Stimulated activated CD8-positive, alpha-beta memory T cell treated with anti-CD3 and anti-CD28 coated beads, Interleukin-15, amount 100 ng/mL, for 1 hour (primary cell): ENCODE measurements around the gene SNED1.

ENCODE experiments used
- DNase-seq: peaks from one replicate; pipeline ENCODE4 v3.0.0-alpha.2; 2020; ENCODE audit warnings: low read depth

Gene SNED1

DNA sequence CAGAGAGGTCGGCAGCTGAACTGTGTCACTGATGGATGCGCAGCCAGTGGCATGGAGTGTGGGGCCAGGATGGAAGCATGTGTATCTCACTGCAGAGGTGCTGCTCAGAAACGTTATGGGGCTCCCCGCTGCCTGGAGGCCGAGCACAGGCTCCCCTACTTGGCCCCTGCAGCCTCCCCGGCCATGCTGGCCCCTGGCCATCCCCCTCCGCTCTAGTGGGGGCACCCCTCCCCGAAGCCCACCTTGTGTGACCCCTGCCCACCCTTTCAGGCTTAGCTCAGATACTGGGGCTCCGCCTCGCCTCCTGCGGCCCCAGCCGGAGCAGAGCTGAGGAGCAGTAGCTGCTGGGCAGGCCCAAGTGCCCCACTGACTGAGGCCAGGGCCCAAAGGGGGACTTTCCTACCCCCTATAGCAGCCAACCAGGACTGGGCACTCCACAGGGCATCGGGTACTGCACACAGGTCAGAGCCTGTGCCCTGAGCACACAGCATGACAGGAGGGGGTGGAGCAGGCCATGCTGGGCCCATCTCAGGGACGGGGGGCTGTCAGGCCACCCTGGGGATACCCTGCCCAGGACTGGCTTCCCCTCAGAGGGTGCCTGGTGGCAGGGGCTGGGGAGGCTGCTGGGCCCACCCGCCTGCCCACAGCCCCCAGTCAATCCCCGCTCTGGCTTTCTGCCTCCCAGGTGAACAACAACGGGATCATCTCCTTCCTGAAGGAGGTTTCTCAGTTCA lies 31.3 kb downstream of the SNED1 start:
- no peak for DNase-seq

DNA sequence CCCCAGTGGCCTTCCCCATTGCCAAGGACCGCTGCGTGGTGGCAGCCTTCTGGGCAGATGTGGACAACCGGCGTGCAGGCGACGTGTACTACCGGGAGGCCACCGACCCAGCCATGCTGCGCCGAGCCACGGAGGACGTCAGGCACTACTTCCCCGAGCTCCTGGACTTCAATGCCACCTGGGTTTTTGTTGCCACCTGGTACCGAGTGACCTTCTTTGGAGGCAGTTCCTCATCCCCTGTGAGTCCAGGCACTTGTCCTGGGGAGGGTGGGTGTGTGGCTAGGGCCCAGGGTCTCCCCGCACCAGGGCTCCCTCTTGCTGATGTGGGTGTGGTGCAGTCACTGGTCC lies 31.9 kb downstream of the SNED1 start:
- no peak for DNase-seq

DNA sequence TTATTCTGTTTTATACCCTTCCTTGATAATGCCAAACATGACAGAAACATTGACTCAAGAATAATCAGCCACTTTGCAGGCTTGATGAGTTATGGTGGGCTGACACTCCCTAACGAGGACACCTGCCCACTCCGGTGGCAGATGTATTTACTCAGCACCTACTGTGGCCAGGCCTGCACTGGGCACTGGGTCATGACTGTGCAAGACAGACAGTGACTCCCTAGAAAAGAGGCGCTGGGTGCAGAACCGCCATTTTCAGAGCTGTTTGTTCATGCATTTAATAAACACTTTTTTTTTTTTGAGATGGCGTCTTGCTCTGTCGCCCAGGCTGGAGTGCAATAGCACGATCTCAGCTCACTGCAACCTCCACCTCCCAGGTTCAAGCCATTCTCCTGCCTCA lies 32.5 kb downstream of the SNED1 start:
- no peak for DNase-seq

- no peak for DNase-seq
Observed at GRCh38 chr2:241031436-241032165, 33.2 kb downstream of the SNED1 start.

DNA sequence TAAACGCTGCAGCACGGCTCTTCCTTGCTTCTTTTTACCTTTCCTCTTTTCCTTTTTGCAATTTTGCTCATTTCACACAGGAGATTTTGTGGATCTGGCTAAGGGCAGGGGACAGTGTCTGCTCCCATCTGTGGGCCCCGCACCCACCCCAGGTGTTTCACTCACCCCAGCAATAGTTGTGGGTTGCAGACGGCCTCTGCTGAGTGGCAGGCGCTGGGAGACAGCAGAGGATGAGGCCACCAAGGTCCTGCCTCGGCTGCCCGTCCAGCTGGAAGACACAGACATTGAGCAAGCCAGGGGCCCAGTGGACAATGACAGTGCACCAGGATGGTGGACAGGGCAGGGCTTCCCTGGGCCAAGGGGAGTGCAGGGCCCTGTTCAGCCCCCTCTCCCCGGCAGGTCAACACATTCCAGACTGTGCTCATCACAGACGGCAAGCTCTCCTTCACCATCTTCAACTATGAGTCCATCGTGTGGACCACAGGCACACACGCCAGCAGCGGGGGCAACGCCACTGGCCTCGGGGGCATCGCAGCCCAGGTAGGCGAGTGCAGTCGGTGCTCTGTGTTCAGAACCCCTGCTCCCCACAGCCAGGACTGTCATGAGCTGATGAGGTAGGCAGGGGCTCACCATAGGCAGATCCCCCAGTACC lies 35.0 kb downstream of the SNED1 start:
- DNase-seq = no peak

GRCh38 chr2:241033994-241034393 lies 35.6 kb downstream of the SNED1 start:
- DNase-seq = no peak

DNA sequence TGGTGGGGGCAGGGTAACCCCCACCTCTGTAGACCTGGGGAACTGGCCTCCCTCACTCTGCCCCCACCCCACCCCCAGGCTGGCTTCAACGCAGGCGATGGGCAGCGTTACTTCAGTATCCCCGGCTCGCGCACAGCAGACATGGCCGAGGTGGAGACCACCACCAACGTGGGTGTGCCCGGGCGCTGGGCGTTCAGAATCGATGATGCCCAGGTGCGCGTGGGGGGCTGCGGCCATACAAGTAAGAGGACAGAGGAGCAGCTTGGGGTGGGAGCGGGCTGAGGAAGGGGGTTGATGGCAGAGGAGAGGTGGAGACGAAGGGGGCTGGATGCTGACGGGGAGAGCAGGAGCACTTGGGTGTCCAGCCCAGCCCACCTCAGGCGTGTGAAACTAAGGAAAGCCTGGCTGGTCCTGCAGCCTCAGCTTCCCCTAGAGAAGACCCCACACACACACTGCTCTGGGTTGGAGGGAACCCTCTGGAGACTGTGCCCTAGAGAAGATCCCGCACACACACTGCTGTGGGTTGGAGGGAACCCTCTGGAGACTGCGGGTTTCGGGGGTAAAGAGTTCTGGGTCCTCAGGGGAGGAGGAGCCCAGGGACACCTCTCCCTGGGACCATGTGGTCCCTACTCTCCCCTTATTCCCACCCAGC lies 36.2 kb downstream of the SNED1 start:
- no peak for DNase-seq

GRCh38 chr2:241035142-241035817 lies 36.9 kb downstream of the SNED1 start:
- no peak for DNase-seq

- DNase-seq = no peak
Observed at GRCh38 chr2:241035818-241036396, 37.5 kb downstream of the SNED1 start.

DNA sequence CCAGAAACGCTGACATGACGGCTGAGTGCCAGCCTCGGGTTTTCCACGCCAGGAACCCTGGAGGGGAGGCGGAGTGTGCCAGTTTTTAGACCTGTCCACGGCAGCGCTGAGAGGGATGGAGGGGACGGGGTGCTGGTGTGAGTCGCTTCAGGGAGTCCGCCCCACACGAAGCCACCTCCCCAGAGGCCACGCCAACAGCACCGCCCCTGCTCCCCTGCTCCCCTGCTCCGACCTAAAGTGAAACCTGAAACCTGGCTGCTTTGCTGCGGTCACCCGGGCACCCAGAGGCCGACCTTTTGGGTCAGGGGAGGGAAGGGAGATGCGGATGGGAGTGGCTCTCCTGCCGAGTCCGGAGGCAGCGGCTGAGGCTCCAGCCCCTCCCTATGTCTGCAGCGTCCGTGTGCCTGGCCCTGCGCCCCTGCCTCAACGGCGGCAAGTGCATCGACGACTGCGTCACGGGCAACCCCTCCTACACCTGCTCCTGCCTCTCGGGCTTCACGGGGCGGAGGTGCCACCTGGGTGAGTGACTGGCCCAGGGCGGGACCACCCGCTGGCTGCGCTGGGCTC lies 38.1 kb downstream of the SNED1 start:
- DNase-seq = peak; percentile 24

GRCh38 chr2:241036964-241037421 lies 38.6 kb downstream of the SNED1 start:
- no peak for DNase-seq

GRCh38 chr2:241037498-241037897 lies 39.1 kb downstream of the SNED1 start:
- DNase-seq = no peak

- no peak for DNase-seq
Observed at GRCh38 chr2:241038374-241039180, 40.2 kb downstream of the SNED1 start.

- no peak for DNase-seq
Observed at GRCh38 chr2:241039416-241039815, 41.0 kb downstream of the SNED1 start.

DNA sequence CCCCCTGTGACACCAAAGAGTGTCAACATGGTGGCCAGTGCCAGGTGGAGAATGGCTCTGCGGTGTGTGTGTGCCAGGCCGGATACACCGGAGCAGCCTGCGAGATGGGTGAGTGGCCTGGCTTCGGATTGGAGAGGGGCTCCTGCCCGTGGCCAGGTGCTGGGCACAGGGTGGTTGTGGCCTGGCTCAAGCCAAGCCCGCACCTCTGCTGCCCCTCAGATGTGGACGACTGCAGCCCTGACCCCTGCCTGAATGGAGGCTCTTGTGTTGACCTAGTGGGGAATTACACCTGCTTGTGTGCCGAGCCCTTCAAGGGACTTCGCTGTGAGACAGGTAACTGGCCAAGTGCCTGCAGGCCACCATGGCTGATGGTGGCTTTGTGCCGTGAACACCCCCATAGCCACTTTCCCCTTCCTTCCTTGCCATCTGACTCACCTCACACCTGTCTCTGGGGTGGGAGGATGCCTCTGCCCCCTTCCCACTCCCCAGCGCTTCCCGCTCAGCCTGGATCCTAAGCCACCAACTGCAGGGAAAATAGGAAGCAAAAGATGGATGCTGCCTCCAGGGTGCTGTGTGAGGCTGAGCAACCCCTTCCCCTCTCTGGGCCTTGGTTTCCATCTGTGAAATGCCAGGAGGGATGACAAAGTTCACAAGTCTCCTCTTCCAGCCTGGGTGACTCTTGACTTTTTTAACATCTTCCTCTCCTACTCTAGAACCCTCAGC lies 41.8 kb downstream of the SNED1 start:
- DNase-seq = no peak

DNA sequence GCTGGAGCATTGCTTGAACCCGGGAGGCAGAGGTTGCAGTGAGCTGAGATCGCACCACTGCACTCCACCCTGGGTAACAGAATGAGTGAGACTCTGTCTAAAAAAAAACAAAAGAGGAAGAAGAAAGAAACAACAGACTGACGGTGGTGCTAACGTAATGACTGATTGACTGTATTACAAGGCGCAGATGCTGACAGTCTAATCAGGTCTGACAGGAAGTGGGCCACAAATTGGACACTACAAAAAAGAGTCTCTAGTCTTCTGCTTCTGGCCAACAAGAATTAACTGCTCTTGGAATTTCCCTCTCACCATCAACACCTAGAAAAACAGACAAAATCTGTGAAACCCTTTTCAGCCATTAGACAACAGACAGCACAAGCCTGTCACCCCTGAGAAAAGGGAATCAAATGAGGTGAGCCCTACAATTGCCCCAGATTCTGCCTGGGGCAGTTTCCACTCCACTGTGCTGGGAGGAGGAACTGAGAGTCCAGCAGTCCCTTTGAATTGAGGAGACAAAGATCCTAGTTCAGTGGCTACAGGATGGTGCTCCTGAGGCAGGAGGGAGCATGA lies 43.3 kb downstream of the SNED1 start:
- DNase-seq = no peak

DNA sequence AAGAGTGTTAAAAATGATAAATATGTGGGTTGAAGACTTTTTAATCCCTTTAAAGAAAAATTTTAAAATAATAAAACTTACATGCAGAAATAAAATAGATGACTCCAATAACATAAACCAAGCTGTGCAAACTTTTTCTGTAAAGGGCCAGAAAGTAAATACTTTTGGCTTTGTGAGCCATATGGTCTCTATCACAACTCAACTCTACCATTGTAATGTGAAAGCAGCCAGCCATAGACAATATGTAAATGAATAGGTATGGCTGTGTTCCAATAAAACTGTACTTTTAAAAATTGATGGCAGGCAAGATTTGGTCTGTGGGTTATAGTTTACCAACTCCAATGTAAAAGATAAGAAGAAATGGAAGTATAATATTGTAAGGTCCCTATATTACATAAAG lies 45.2 kb downstream of the SNED1 start:
- no peak for DNase-seq

DNA sequence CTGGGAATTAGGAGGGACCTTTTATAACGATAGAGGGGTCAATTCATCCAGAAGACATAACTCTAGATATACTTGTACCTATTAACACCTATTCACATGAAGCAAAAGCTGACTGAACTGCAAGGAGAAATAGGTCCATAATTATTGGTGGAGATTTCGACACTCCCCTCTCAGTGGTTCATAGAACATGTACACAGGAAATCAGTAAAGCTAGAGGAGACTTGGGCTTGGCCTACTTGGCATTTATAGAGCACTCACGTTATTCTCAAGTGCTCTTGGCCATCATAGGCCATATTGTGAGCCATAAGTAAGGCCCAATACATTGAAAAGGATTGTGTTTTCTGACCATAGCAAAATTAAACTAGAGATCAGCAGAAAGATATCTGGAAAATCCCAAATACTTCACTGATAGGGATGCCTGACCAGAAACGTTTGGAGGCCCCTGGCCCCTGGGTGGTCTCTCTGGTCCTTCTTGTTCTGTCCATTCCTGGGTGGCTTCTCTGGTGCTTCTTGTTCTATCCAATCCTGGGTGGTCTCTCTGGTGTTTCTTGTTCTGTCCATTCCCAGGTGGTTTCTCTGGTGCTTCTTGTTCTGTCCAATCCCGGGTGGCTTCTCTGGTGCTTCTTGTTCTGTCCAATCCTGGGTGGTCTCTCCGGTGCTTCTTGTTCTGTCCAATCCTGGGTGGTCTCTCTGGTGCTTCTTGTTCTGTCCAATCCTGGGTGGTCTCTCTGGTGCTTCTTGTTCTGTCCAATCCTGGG lies 49.0 kb downstream of the SNED1 start:
- DNase-seq = no peak
